A549 (cell line): Measurements from ENCODE around the gene EPS15.
"Not testable (repeated sequence)": the region's sequence is repeated elsewhere in the genome, so short reads cannot be mapped to it uniquely, and the experiment has no call there.

Experiments
- CEBPB ChIP-seq, 2 experiments: fragments of >200 bp in 1 of 2; sonication (Bioruptor Twin) in 1 of 2; formaldehyde crosslinking in 1 of 2; IDR thresholded peaks; 2 replicates each; pipeline ENCODE4 v1.6.1; 2012 to 2016
- HDAC2 ChIP-seq: fragments of 200-600 bp; sonication (generic); IDR thresholded peaks from 2 replicates; pipeline ENCODE4 v1.6.1; 2016
- JUN ChIP-seq, 2 experiments: fragments of >200 bp; sonication (Bioruptor Twin); formaldehyde crosslinking; IDR thresholded peaks; 2 replicates in 1 of 2; 3 replicates in 1 of 2; pipeline ENCODE4 v1.6.1; 2016 to 2017
- KDM5A ChIP-seq: fragments of 200-600 bp; sonication (generic); IDR thresholded peaks from 2 replicates; pipeline ENCODE4 v1.6.1; 2016; ENCODE audit warnings: antibody characterized with exemption, mild to moderate bottlenecking
- TF ChIP-seq, protein P1 (sequence below): fragments of >200 bp; sonication (Bioruptor Twin); formaldehyde crosslinking; IDR thresholded peaks from 3 replicates; pipeline ENCODE4 v1.5.1; 2016

- TF ChIP-seq, protein P1, sequence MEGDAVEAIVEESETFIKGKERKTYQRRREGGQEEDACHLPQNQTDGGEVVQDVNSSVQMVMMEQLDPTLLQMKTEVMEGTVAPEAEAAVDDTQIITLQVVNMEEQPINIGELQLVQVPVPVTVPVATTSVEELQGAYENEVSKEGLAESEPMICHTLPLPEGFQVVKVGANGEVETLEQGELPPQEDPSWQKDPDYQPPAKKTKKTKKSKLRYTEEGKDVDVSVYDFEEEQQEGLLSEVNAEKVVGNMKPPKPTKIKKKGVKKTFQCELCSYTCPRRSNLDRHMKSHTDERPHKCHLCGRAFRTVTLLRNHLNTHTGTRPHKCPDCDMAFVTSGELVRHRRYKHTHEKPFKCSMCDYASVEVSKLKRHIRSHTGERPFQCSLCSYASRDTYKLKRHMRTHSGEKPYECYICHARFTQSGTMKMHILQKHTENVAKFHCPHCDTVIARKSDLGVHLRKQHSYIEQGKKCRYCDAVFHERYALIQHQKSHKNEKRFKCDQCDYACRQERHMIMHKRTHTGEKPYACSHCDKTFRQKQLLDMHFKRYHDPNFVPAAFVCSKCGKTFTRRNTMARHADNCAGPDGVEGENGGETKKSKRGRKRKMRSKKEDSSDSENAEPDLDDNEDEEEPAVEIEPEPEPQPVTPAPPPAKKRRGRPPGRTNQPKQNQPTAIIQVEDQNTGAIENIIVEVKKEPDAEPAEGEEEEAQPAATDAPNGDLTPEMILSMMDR, result not testable (repeated sequence)
- not testable (repeated sequence) for TF ChIP-seq KDM5A; HDAC2; CEBPB (IDR thresholded peaks at IDR 0.05); JUN (IDR thresholded peaks at IDR 0.05)
Observed at GRCh38 chr1:51386259-51386658, 132.8 kb downstream of the EPS15 start.
